Kidney epithelial cell (primary cell): Measurements from ENCODE around the gene ATP6AP2. TPM values are rescaled to one million over a fixed set of nuclear protein-coding genes. Genes with fewer than 3 reads are reported as not detected.
"Not testable (repeated sequence)": the region's sequence is repeated elsewhere in the genome, so short reads cannot be mapped to it uniquely, and the experiment has no call there.

Experiments
- DNase-seq: peaks from one replicate; pipeline ENCODE4 v3.0.0-alpha.2; 2010; ENCODE audit warnings: low read depth
- H3K27me3 ChIP-seq: 2 replicates; pipeline ENCODE4 v1.6.0; 2011; ENCODE audit warnings: low read length; ENCODE audit not compliant: control insufficient read depth, insufficient read depth
- H3K36me3 ChIP-seq: 2 replicates; pipeline ENCODE4 v1.5.1; 2011; ENCODE audit warnings: low read length; ENCODE audit not compliant: control insufficient read depth, insufficient read depth
- H3K4me3 ChIP-seq: 2 replicates; pipeline ENCODE4 v1.5.1; 2011; ENCODE audit warnings: low read depth, mild to moderate bottlenecking, control low read depth, low read length
- total RNA-seq: library from RNA; depleted of rRNA; stranded (reverse); fragments of >200 nt; gene quantifications from 2 replicates; pipeline ENCODE4 v1.2.3, GENCODE V29; 2015
- TF ChIP-seq, protein P1 (sequence below): IDR thresholded peaks from 2 replicates; pipeline ENCODE4 v1.5.1; 2011; ENCODE audit warnings: mild to moderate bottlenecking, moderate library complexity, low read length, control low read depth, inconsistent platforms; ENCODE audit not compliant: insufficient read depth, poor library complexity, severe bottlenecking

The ATP6AP2 gene
- total RNA-seq, 1 donor from 2014 or later = 101 TPM

DNA sequence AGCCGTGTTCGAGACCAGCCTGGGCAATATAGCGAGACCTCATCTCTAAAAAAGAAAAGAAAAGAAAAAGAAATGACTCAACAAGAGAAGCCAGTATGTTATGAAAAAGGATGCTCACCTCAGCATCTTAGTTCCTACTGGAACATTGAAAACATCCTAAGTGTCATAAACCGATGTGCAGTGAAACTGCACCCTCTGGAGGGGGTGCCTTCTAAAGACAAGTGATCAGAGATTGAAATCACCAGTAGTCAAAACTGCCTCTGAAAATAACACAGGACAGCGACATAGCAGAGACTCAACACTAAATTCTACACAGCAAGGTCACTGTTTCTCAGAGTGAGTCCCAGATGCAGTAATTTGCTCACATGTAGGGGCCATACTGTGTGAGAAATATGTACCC lies 28.0 kb upstream of the ATP6AP2 start:
- Histone ChIP-seq H3K27me3 (peaks cover 4% of the 10 kb centered on the region), H3K36me3 (no peaks in the 10 kb centered on the region), H3K4me3 (no peak overlapping the region)
- DNase-seq = no peak
- TF ChIP-seq, protein P1, sequence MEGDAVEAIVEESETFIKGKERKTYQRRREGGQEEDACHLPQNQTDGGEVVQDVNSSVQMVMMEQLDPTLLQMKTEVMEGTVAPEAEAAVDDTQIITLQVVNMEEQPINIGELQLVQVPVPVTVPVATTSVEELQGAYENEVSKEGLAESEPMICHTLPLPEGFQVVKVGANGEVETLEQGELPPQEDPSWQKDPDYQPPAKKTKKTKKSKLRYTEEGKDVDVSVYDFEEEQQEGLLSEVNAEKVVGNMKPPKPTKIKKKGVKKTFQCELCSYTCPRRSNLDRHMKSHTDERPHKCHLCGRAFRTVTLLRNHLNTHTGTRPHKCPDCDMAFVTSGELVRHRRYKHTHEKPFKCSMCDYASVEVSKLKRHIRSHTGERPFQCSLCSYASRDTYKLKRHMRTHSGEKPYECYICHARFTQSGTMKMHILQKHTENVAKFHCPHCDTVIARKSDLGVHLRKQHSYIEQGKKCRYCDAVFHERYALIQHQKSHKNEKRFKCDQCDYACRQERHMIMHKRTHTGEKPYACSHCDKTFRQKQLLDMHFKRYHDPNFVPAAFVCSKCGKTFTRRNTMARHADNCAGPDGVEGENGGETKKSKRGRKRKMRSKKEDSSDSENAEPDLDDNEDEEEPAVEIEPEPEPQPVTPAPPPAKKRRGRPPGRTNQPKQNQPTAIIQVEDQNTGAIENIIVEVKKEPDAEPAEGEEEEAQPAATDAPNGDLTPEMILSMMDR = peak; percentile 30

DNA sequence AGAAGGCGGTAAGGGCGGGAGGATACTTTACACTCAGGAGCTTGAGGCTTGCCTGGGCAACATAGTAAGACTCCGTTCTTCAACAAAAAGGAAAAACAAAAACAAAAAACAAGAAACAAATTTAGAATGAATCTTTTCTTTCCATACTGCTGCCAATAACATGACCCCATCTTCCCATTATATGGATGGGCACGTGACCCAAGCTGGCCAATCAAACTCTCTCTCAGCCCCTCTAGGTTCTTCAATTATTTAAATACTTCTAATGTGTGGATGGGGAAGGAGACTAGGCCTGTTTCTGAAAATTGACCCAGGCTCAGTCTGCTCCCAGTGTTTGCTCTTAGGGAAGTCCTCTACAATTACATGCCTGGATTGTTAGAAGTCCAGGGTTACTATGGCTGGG lies 22.2 kb upstream of the ATP6AP2 start:
- TF ChIP-seq, protein P1 = no peak
- no peak for DNase-seq
- no peaks in the 10 kb centered on the region for H3K36me3 ChIP-seq
- peaks cover 4% of the 10 kb centered on the region for H3K27me3 ChIP-seq
- no peak overlapping the region for H3K4me3 ChIP-seq

DNA sequence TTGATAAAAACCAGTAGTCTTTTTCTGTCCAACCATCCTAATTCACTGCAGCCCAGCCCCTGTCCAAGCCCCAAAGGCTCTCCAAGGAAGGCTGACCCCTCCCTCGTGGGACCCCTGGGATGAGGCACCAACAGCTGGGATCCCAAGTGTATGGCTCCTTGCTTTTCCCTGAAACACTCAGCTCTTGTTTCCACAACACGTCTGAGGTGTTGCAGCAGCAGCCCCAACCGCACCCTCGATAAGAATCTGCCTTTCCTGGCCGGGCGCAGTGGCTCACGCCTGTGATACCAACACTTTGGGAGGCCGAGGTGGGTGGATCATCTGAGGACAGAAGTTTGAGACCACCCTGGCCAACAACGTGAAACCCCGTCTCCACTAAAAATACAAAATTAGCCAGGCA lies 17.0 kb upstream of the ATP6AP2 start:
- no peaks in the 10 kb centered on the region for H3K36me3 ChIP-seq
- DNase-seq = no peak
- no peak overlapping the region for H3K4me3 ChIP-seq
- TF ChIP-seq, protein P1 = no peak
- no peaks in the 10 kb centered on the region for H3K27me3 ChIP-seq

DNA sequence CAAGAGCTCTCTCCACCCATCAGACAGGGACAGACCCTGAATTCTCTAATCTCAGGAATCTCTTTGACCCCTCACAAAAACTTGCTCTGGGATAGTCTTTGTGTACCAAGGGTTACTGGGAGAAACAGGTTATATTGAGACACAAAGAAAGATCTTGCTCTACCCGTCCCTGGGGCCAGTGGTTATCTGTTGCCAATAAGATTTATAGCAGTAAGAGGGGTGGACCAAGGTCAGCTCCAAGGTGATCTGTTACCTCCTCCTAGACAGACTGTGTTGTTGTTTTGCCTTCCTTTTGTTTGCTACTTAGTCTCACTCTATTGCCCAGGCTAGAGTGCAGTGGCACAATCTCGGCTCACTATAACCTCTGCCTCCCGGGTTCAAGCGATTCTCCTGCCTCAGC lies 16.3 kb upstream of the ATP6AP2 start:
- Histone ChIP-seq H3K36me3 (no peaks in the 10 kb centered on the region), H3K4me3 (no peak overlapping the region), H3K27me3 (no peaks in the 10 kb centered on the region)
- TF ChIP-seq, protein P1 = no peak
- DNase-seq = no peak

DNA sequence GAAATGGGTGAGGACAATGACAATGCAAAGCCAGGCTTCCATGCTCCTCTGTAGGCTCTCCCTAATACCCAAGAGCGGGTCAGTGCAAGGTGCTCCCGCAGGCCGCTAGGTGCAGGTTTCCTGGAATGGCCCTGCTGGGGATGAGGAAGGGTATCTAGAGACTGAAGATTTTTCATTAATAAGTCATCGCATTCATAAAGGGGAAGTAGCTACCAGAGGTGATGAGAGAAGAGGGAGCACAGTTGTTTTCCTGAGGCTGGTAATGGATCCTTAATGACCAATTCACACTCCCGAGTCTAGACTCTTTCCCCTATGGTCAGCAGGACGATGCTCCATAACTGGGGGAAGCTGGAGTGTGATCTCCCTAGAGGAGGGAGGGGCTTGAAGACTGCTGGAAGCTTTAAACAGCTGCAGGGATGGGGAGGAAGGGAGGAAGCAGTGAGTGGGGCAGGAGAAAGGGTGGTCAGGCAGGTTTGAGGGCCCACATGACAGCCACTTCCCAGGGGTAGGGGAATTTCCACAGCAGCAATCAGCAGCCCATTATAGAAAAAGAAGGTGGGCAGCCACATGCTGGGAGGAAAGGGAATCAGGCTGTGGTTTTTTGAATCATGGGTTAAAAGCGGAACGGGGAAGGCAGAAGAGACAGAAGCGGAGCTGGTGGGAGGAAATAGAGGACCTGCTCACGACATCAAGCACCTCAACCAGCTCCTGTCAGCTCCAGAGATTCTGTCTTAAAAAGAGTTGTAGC lies 10.2 kb upstream of the ATP6AP2 start:
- H3K4me3 ChIP-seq = no peak overlapping the region
- DNase-seq = no peak

DNA sequence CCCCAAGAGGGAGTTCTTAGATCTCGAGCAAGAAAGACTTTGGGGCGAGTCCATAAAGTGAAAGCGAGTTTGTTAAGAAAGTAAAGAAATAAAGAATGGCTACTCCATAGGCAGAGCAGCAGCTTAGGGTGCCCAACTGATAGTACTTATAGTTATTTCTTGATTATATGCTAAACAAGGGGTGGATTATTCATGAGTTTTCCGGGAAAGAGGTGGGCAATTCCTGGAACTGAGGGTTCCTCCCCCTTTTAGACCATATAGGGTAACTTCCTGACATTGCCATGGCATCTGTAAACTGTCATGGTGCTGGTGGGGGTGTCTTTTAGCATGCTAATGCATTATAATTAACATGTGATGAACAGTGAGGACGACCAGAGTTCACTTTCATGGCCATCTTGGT lies 9.6 kb upstream of the ATP6AP2 start:
- not testable (repeated sequence) for DNase-seq, H3K27me3 ChIP-seq, H3K36me3 ChIP-seq, H3K4me3 ChIP-seq

More for the DNA sequence above, 10.2 kb upstream of the ATP6AP2 start:
- Histone ChIP-seq H3K36me3 (no peaks in the 10 kb centered on the region), H3K27me3 (no peaks in the 10 kb centered on the region)
- TF ChIP-seq, protein P1 = no peak
